ENCODE measurements around the gene KCNB1.

DNA sequence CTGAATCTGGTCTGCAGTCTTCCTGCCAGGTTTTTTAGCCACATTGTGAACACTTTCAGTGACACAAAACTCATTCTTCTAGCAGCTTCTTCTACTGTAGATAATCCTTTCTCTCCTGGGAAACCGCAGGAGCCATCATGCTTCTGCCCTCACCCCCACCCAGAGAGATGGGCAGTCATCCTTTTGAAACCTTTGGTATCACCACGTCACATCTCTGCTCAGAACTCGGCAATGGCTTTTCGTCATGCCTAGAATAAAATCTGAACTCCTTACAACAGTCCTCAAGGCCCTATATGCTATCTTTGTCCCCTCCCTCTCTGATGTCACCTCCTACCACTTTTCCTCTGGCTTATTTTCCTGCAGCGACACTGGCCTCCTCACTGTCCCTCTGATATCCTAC is 158.2 kb downstream of the KCNB1 start:
- TF ChIP-seq, protein P1, sequence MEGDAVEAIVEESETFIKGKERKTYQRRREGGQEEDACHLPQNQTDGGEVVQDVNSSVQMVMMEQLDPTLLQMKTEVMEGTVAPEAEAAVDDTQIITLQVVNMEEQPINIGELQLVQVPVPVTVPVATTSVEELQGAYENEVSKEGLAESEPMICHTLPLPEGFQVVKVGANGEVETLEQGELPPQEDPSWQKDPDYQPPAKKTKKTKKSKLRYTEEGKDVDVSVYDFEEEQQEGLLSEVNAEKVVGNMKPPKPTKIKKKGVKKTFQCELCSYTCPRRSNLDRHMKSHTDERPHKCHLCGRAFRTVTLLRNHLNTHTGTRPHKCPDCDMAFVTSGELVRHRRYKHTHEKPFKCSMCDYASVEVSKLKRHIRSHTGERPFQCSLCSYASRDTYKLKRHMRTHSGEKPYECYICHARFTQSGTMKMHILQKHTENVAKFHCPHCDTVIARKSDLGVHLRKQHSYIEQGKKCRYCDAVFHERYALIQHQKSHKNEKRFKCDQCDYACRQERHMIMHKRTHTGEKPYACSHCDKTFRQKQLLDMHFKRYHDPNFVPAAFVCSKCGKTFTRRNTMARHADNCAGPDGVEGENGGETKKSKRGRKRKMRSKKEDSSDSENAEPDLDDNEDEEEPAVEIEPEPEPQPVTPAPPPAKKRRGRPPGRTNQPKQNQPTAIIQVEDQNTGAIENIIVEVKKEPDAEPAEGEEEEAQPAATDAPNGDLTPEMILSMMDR (conservative IDR thresholded peaks at IDR 0.05 in 1 of 2, IDR thresholded peaks at IDR 0.05 in 1 of 2; ENCODE audit: low read depth in 1 of 2, low read length in 2 of 2): no peak
- TF ChIP-seq EZH2 (IDR thresholded peaks at IDR 0.05; ENCODE audit: low read length, missing control alignments): no peak

Measured in fibroblast of lung (primary cell).